ENCODE data around the gene COL25A1.
"Not testable (repeated sequence)": the region's sequence is repeated elsewhere in the genome, so short reads cannot be mapped to it uniquely, and the experiment has no call there.

DNA sequence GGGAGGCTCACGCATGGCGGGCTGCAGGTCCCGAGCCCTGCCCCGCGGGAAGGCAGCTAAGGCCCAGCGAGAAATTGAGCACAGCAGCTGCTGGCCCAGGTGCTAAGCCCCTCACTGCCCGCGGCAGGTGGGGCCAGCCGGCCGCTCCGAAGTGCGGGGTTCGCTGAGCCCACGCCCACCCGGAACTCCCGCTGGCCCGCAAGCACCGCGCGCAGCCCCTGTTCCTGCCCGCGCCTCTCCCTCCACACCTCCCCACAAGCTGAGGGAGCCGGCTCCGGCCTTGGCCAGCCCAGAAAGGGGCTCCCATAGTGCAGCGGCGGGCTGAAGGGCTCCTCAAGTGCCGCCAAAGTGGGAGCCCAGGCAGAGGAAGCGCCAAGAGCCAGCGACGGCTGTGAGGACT, 318.0 kb downstream of the COL25A1 start:
- TF ChIP-seq, protein P1, sequence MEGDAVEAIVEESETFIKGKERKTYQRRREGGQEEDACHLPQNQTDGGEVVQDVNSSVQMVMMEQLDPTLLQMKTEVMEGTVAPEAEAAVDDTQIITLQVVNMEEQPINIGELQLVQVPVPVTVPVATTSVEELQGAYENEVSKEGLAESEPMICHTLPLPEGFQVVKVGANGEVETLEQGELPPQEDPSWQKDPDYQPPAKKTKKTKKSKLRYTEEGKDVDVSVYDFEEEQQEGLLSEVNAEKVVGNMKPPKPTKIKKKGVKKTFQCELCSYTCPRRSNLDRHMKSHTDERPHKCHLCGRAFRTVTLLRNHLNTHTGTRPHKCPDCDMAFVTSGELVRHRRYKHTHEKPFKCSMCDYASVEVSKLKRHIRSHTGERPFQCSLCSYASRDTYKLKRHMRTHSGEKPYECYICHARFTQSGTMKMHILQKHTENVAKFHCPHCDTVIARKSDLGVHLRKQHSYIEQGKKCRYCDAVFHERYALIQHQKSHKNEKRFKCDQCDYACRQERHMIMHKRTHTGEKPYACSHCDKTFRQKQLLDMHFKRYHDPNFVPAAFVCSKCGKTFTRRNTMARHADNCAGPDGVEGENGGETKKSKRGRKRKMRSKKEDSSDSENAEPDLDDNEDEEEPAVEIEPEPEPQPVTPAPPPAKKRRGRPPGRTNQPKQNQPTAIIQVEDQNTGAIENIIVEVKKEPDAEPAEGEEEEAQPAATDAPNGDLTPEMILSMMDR (IDR thresholded peaks at IDR 0.05; ENCODE audit: low read depth, low read length), result not testable (repeated sequence)
- not testable (repeated sequence) for TF ChIP-seq EZH2phosphoT487 (IDR thresholded peaks at IDR 0.05; ENCODE audit: low read depth)
